NB4 (cell line): ENCODE measurements around the gene DTWD1.
A peak's percentile ranks its signal among the peaks of the same experiment; 100 is the strongest.
"Not testable (repeated sequence)": the region's sequence is repeated elsewhere in the genome, so short reads cannot be mapped to it uniquely, and the experiment has no call there.

ENCODE experiments used
- DNase-seq: peaks from one replicate; pipeline ENCODE4 v3.0.0; 2010; ENCODE audit warnings: low read depth
- H3K4me3 ChIP-seq: one replicate; pipeline ENCODE4 v1.5.1; 2011; ENCODE audit warnings: mild to moderate bottlenecking, low read depth, low read length, moderate library complexity
- MYC ChIP-seq: IDR thresholded peaks from 2 replicates; pipeline ENCODE4 v1.6.1; 2011; ENCODE audit warnings: low read depth, low read length
- POLR2A ChIP-seq: IDR thresholded peaks from 2 replicates; pipeline ENCODE4 v1.6.1; 2011; ENCODE audit warnings: mild to moderate bottlenecking; ENCODE audit not compliant: insufficient read length; ENCODE audit errors: extremely low read depth
- TF ChIP-seq, protein P1 (sequence below): IDR thresholded peaks from one replicate; pipeline ENCODE4 v1.5.1; 2012; ENCODE audit warnings: low read depth, low read length
- TF ChIP-seq, protein P2 (sequence below): IDR thresholded peaks from 2 replicates; pipeline ENCODE4 v1.6.1; 2011; ENCODE audit warnings: low read depth, low read length

DTWD1 gene

DNA sequence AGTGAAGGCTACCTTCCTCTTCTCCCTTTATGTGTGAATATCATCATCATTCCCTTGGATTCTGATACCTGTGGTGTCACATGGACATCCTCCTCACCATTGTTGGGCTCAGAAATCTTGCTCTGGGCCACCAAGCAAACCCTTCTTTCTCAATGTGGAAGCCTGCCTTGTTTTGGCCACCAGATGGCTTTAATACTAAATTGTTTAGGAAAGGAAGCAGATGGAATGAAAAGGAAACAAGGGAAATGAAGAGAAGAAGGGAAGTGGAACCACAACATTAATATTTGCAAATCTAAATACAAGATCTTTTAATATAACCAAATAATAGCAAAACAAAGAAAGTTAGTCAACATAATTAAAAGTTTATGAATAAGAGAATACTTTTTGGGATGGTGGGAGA, 14.3 kb upstream of the DTWD1 start:
- no peak overlapping the region for H3K4me3 ChIP-seq
- DNase-seq = no peak
- TF ChIP-seq MYC = no peak
- TF ChIP-seq, protein P1, sequence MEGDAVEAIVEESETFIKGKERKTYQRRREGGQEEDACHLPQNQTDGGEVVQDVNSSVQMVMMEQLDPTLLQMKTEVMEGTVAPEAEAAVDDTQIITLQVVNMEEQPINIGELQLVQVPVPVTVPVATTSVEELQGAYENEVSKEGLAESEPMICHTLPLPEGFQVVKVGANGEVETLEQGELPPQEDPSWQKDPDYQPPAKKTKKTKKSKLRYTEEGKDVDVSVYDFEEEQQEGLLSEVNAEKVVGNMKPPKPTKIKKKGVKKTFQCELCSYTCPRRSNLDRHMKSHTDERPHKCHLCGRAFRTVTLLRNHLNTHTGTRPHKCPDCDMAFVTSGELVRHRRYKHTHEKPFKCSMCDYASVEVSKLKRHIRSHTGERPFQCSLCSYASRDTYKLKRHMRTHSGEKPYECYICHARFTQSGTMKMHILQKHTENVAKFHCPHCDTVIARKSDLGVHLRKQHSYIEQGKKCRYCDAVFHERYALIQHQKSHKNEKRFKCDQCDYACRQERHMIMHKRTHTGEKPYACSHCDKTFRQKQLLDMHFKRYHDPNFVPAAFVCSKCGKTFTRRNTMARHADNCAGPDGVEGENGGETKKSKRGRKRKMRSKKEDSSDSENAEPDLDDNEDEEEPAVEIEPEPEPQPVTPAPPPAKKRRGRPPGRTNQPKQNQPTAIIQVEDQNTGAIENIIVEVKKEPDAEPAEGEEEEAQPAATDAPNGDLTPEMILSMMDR = no peak
- no peak for TF ChIP-seq POLR2A

DNA sequence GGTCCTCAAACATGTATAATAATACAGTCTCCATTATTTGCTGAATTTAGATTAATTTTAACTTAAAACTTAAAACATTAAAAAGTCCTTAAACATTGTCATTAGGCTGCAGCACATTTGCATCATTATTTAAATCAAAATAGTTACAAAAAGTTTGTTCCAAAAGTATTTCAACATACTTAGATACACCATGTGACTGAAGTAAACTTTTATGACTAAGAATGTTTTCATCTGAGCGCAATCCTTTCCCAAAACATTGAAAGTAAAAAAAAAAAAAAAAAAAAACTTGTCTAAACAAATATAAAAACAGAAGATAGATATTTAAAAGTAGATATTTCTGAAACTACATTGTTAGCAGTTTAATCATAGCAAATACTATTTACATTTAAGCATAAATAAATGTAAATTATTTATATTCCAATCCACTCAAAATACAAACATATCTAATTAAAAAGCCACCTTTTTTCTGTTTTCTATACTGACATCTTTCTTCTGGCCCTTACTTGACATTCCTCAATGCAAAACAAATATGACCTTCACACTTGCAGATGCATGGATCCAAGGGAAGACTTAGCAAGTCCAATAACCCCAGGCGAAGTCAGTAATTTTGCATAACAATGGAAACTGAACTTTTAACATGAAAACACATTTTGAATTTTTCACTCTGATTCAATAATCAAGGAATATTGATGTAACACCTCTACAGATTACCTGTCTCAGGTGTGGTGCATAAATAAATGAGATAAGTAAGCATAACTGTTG, 10.5 kb upstream of the DTWD1 start:
- no peak for TF ChIP-seq MYC
- TF ChIP-seq, protein P1 = no peak
- no peak for TF ChIP-seq POLR2A
- TF ChIP-seq, protein P2, sequence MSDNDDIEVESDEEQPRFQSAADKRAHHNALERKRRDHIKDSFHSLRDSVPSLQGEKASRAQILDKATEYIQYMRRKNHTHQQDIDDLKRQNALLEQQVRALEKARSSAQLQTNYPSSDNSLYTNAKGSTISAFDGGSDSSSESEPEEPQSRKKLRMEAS = no peak
- H3K4me3 ChIP-seq = no peak overlapping the region

DNA sequence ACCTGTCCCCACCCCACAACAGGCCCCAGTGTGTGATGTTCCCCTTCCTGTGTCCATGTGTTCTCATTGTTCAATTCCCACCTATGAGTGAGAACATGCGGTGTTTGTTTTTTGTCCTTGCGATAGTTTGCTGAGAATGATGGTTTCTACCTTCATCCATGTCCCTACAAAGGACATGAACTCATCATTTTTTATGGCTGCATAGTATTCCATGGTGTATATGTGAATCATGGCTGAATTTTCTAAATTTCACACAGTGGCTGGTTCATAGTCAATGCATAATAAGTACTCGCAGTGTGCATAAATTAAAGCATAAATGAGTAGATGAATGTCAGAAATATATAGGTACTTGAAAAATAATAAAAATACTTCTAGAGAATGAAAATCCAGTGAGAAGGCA, 8.6 kb upstream of the DTWD1 start:
- H3K4me3 ChIP-seq, DNase-seq: not testable (repeated sequence)

More for the DNA sequence above, 10.5 kb upstream of the DTWD1 start:
- DNase-seq = no peak

DNA sequence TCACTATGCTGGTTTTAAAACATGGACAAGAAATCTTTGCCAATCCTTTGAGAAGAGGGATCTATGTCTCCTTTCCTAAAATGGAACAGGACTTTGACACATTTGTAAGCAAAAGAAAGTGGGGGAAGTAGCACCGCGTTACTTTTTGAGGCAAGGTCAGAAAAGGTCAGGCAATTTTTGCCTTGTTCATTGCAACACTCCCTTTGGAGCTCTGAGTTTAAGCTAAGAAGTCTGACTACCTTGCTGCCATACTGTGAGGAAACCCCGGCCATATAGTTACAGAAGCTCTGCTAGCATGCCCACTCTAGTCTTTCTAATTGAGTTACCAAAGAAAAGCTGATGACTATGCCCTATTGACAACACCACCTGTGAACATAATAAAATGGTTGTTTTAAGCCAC, 1.6 kb upstream of the DTWD1 start:
- TF ChIP-seq POLR2A = no peak
- TF ChIP-seq, protein P1 = no peak
- TF ChIP-seq, protein P2 = no peak
- H3K4me3 ChIP-seq = no peak overlapping the region
- peak; percentile 60 for DNase-seq

DNA sequence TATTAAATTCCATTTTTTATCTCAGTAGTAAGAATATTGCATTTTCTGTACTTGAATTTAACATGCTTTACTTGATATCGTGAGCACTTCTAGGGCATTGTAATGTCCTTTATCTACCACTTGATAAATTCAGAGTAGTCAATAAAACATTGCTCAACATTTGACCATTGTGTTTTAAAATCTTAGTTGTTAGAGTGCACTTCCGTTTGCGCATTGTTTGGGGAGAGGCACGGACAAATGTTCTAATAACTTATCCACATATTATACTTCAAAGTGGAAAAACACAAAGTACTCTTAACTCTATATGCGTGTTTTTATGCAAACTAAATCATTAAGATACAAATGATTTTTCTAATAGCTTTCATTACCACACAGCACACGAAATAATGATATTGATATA, 649 bp upstream of the DTWD1 start:
- TF ChIP-seq, protein P1 = no peak
- TF ChIP-seq, protein P2 = no peak
- TF ChIP-seq POLR2A (no peak), MYC (no peak; the same call in 1 of the 2 replicates)
- H3K4me3 ChIP-seq = peak overlapping the region; percentile 70
- peak; percentile 64 for DNase-seq

DNA sequence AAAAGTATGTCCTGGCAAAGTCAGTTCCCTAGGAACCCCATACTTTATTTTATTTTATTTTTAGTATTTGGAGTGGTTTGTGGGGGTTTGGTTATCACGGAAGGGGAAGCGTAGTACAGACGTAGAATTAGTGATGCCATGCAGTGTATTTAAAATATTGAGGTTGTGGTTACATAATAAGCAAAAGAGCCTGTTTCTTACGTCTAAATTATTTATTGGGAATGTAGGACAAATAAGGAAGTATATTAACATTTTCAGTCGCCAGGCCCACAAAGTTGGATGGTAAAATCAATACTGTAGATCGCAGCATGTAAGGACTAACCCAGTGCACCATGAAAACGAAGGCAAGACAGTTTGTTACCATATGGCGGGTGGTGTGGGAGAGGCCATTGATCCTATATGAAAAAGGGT, 558 bp downstream of the DTWD1 start:
- TF ChIP-seq, protein P1 = no peak
- H3K4me3 ChIP-seq = peak overlapping the region; percentile 87
- peak; percentile 47 for DNase-seq

DNA sequence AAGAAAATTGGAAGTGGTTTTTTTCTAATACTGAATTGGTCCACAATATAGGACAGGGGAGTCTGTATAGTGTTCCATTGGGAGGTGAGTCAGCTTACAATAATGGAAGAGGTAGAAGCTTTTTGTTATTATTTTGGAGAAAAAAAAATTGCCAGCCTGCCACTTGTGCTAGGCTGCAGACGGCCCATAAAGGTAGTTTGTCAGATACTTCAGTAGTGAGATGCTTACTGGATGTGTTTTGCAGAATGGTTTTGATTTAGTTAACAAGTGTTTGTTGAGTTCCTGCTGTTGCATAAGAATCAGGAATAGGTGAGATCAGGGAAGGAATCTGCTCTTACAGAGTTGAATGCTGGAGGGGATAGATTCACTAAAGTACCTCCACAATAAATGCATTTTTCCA, 1.0 kb downstream of the DTWD1 start:
- TF ChIP-seq, protein P1 = no peak
- TF ChIP-seq, protein P2 = no peak
- TF ChIP-seq MYC (no peak), POLR2A (no peak)
- DNase-seq = peak; percentile 7
- H3K4me3 ChIP-seq = peak overlapping the region; percentile 87
